Chondrocyte (in vitro differentiated cells): ENCODE data around the gene COPA. TPM values are rescaled to one million over a fixed set of nuclear protein-coding genes. Genes with fewer than 3 reads are reported as not detected.

Experiments used
- DNase-seq: peaks from one replicate; pipeline ENCODE4 v3.0.0; 2021; ENCODE audit warnings: mixed read lengths, low spot score
- H3K27ac Mint-ChIP-seq: one replicate; pipeline ENCODE4 v1.8.0; 2021; ENCODE audit warnings: mild to moderate bottlenecking, moderate library complexity, mixed read lengths; ENCODE audit not compliant: unreplicated experiment
- H3K27me3 Mint-ChIP-seq: 2 replicates; pipeline ENCODE4 v1.8.0; 2021; ENCODE audit warnings: low read depth, mixed read lengths
- H3K36me3 Mint-ChIP-seq: 2 replicates; pipeline ENCODE4 v1.8.0; 2021; ENCODE audit warnings: low read depth, mixed read lengths
- H3K4me1 Mint-ChIP-seq: 2 replicates; pipeline ENCODE4 v1.8.0; 2021; ENCODE audit warnings: low read depth, mild to moderate bottlenecking, mixed read lengths
- H3K4me3 Mint-ChIP-seq: one replicate; pipeline ENCODE4 v1.8.0; 2021; ENCODE audit warnings: mild to moderate bottlenecking, moderate library complexity, mixed read lengths; ENCODE audit not compliant: unreplicated experiment
- H3K9me3 Mint-ChIP-seq: 2 replicates; pipeline ENCODE4 v1.8.0; 2021; ENCODE audit warnings: low read depth, mixed read lengths
- CTCF ChIP-seq: fragments of 200-600 bp; sonication (generic); IDR thresholded peaks from 2 replicates; pipeline ENCODE4 v1.5.0; 2021; ENCODE audit warnings: antibody characterized with exemption, mild to moderate bottlenecking, moderate library complexity
- total RNA-seq: library from RNA; stranded (reverse); gene quantifications from 3 replicates; pipeline ENCODE4 v1.2.1, GENCODE V29; 2021

Gene COPA
- total RNA-seq, 1 donor from 2014 or later, result 239 TPM

- Mint-ChIP-seq H3K36me3 (no peaks in the 10 kb centered on the region), H3K4me1 (peaks cover 10% of the 10 kb centered on the region), H3K9me3 (no peaks in the 10 kb centered on the region), H3K4me3 (no peak overlapping the region), H3K27ac (no peak overlapping the region), H3K27me3 (peaks cover 12% of the 10 kb centered on the region)
- no peak for DNase-seq
- TF ChIP-seq CTCF, result no peak
These were observed 72.0 kb downstream of the COPA start for GRCh38 chr1:160271025-160271424.

- peaks cover 10% of the 10 kb centered on the region for H3K27me3 Mint-ChIP-seq
- peaks cover 19% of the 10 kb centered on the region for H3K4me1 Mint-ChIP-seq
- H3K9me3 Mint-ChIP-seq, result no peaks in the 10 kb centered on the region
- H3K36me3 Mint-ChIP-seq, result no peaks in the 10 kb centered on the region
- no peak overlapping the region for H3K27ac Mint-ChIP-seq
- TF ChIP-seq CTCF, result no peak
- no peak for DNase-seq
- H3K4me3 Mint-ChIP-seq, result no peak overlapping the region
These were observed 75.6 kb downstream of the COPA start for GRCh38 chr1:160267284-160267991.

DNA sequence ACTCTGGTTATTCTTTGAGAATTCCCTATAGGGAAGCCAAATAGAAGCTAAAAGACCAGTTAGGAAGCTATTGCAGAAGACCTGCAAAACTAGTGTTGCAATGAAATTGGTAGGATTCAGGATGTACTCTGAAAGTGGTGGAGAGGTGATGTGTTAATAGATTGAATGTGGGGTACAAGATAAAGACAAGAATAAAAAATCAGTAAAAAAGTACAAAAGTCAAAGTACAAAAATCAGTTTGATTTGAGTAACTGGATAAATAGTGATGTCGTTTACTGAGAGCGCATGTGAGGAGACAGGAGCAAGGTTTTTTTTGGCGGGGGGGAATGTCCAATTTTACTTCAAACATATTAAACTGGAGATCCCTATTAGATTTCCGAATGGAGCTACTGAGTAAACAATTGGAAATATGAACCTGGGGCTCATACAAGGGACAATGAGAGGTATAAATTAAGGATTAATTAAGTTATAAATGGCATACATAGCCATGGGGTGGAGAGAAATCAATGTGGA is 78.2 kb downstream of the COPA start:
- TF ChIP-seq CTCF, result no peak
- H3K4me1 Mint-ChIP-seq, result peaks cover 38% of the 10 kb centered on the region
- DNase-seq, result no peak
- H3K36me3 Mint-ChIP-seq, result no peaks in the 10 kb centered on the region
- peaks cover 9% of the 10 kb centered on the region for H3K27me3 Mint-ChIP-seq
- no peak overlapping the region for H3K27ac Mint-ChIP-seq
- no peaks in the 10 kb centered on the region for H3K9me3 Mint-ChIP-seq
- H3K4me3 Mint-ChIP-seq, result no peak overlapping the region

DNA sequence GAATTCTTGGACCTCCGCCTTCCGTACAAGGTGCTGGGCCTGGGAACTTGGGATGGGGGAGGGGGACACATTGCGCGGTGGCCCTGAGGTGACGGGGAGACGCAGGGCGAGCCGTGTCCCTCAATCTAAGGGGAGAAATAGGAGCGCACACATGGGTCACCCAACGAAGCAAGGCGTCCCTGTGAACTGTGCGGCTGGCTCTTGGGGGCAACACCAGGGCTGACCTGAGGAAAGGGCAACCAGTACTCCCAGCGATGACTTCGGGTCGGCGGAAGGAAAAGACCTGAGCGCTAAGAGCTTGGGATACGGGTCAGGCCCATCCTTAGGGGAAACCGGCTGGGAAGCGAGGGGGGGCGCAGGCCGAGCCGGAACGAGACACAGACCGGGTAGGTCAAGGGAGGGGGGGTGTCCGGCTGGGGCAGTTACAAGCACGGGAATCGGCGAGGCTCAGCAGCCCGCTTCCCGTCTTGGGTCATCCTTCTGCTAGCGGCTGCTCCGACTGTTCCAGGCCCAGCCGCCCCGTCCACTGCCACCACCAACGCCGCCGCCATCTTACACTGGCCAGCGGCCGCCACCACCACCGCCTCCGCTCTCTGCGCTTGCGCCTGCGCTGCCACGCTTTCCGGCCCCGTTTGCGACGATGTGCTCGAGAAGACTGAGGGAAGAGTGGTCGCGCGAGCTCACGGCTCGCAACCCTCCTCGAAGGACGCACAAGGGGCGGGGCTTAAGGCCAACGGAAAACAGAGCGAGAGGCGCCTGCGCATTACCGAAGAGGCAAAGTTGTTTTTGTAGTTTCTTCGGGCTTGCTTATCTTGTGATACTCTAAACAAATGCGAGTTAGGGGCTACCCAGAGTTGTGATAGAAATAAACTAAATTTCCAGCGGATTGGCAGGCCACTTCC is 80.9 kb downstream of the COPA start, which contains the start of gene DCAF8:
Gene DCAF8, minus strand, starts transcription at position 657 of the 902 bp plus-strand sequence. CDS start 18,541 bp downstream, outside the sequence.
- peaks cover 2% of the 10 kb centered on the region for H3K27me3 Mint-ChIP-seq
- H3K36me3 Mint-ChIP-seq, result no peaks in the 10 kb centered on the region
- peak within 1 kb of the TSS; percentile 97 for H3K4me3 Mint-ChIP-seq
- TF ChIP-seq CTCF, result peak; percentile 27
- peaks cover 53% of the 10 kb centered on the region for H3K4me1 Mint-ChIP-seq
- H3K27ac Mint-ChIP-seq, result peak within 1 kb of the TSS; percentile 95
- peak; percentile 99 for DNase-seq
- no peaks in the 10 kb centered on the region for H3K9me3 Mint-ChIP-seq

- peaks cover 59% of the 10 kb centered on the region for H3K4me1 Mint-ChIP-seq
- no peak for TF ChIP-seq CTCF
- H3K27ac Mint-ChIP-seq, result peak overlapping the region; percentile 95
- peaks cover 1% of the 10 kb centered on the region for H3K27me3 Mint-ChIP-seq
- H3K4me3 Mint-ChIP-seq, result peak overlapping the region; percentile 97
- no peaks in the 10 kb centered on the region for H3K9me3 Mint-ChIP-seq
- DNase-seq, result no peak
- no peaks in the 10 kb centered on the region for H3K36me3 Mint-ChIP-seq
These were observed 81.5 kb downstream of the COPA start for GRCh38 chr1:160261556-160261892.
